HTR-8/SVneo (cell line): Measurements from ENCODE around the gene LYSET.
A peak's percentile ranks its signal among the peaks of the same experiment; 100 is the strongest.
"Not testable (repeated sequence)": the region's sequence is repeated elsewhere in the genome, so short reads cannot be mapped to it uniquely, and the experiment has no call there.

Source experiments
- DNase-seq: peaks from one replicate; pipeline ENCODE4 v3.0.0; 2011; ENCODE audit warnings: low spot score, mixed read lengths; ENCODE audit not compliant: insufficient read length
- FAIRE-seq: peaks from 2 replicates; lab custom pipeline; 2011; peaks lifted over from hg19 to GRCh38; lab: Jason Lieb, UNC

The LYSET gene

DNA sequence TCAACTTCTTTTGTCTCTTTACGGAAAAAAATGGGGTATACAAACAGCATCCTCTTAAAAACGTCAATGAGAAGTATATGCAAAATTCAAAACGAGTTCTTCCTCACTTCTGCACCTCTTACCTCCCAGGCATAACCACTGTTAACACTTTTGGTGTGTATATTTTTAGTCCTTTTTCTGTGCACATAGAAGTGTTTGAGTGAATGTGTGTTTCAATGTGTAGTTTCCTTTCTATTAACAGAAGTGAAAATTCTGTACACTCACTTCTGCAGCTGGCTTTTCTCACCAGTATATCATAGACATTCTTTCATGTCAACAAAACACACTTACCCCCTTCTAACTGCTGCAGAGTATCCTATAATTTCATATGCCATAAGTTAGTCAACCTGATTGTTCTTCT lies 27.3 kb downstream of the LYSET start:
- DNase-seq, result no peak
- no peak for FAIRE-seq

- DNase-seq (no peak), FAIRE-seq (no peak)
Measured at GRCh38 chr14:93214598-93214997, 29.5 kb downstream of the LYSET start.

- DNase-seq (no peak), FAIRE-seq (no peak)
Measured at GRCh38 chr14:93219103-93219726, 34.1 kb downstream of the LYSET start.

- DNase-seq (no peak), FAIRE-seq (no peak)
Measured at GRCh38 chr14:93220509-93220908, 35.4 kb downstream of the LYSET start.

DNA sequence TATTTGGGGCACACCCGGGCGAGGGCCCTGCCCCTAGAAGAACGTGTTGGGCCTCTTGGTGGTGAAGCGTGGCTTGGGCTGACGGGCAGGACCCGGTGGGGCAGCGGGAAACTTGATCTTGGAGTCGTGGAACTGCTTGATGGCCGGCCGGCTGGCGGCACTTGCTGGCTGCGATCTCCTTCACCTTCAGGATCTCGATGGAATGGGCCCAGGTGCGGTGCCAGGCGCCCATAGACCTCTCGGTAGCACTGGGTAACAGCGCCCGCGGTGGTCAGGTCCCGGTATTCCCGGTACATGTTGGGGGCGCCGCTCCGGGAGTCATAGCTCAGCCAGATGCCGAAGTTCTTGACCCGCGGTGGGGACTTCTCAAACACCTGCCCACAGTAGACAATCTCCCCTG lies 38.4 kb downstream of the LYSET start:
- no peak for DNase-seq
- no peak for FAIRE-seq

GRCh38 chr14:93228550-93228949 lies 43.4 kb downstream of the LYSET start:
- FAIRE-seq (no peak), DNase-seq (no peak)

DNA sequence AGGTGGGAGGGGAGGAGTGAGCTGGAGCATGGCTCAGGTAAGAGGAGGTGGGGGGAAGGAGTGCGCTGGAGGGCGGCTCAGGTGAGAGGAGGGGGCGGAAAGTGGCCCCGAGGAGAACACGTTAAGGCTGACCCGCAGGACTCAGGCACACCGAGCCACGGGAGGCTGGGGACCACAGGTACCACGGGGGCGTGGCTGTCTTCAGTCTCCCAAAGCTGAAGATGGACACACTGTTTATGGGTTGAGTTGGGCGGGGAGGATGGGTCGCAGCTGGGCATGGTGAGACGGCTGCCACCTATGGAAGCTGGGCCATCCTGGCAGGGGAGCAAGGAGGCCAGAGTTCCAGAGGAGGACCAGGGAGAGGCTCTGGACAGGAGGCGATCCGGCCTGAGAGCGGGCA lies 45.4 kb downstream of the LYSET start:
- no peak for DNase-seq

GRCh38 chr14:93231129-93231979 lies 46.2 kb downstream of the LYSET start:
- DNase-seq (no peak), FAIRE-seq (no peak)

More for the DNA sequence above, 45.4 kb downstream of the LYSET start:
- no peak for FAIRE-seq

GRCh38 chr14:93232159-93232558 lies 47.0 kb downstream of the LYSET start:
- DNase-seq (no peak), FAIRE-seq (no peak)

DNA sequence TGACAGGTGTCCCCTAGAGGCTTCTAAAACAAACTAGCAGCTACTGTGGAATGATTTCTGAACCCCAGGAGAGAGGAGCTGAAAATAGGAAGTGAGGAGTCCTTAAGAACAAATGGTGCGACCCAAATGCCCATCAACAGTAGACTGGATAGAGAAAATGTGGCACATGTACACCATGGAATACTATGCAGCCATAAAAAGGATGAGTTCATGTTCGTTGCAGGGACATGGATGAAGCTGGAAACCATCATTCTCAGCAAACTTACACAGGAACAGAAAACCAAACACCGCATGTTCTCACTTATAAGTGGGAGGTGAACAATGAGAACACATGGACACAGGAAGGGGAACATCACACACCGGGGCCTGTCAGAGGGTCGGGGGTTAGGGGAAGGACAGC lies 48.0 kb downstream of the LYSET start:
- DNase-seq, FAIRE-seq: not testable (repeated sequence)

GRCh38 chr14:93234798-93235197 lies 49.7 kb downstream of the LYSET start:
- no peak for DNase-seq
- peak; percentile 36 for FAIRE-seq
